A549 (cell line): ENCODE measurements around the gene GH2.
"Not testable (repeated sequence)": the region's sequence is repeated elsewhere in the genome, so short reads cannot be mapped to it uniquely, and the experiment has no call there.

ENCODE experiments used
- CTCF ChIP-seq: fragments of >200 bp; sonication (Bioruptor Twin); formaldehyde crosslinking; IDR thresholded peaks from 3 replicates; pipeline ENCODE4 v1.5.1; 2016
- MAFK ChIP-seq: fragments of 450-650 bp; IDR thresholded peaks from 2 replicates; pipeline ENCODE4 v1.6.1; 2014; ENCODE audit not compliant: partially characterized antibody
- POLR2A ChIP-seq: IDR thresholded peaks from 2 replicates; pipeline ENCODE4 v1.6.1; 2012; ENCODE audit warnings: mild to moderate bottlenecking, low read length
- ZC3H11A ChIP-seq: fragments of 450-650 bp; IDR thresholded peaks from 2 replicates; pipeline ENCODE4 v1.6.1; 2014; ENCODE audit warnings: antibody characterized with exemption, mild to moderate bottlenecking

GRCh38 chr17:63873577-63873976, 8.2 kb downstream of the GH2 start, which contains the start of gene CSH2:
- TF ChIP-seq POLR2A, MAFK, CTCF, ZC3H11A: not testable (repeated sequence)
